Spinal cord (tissue), 10 donors: ENCODE measurements around the gene PAX2. TPM values are rescaled to one million over a fixed set of nuclear protein-coding genes. Genes with fewer than 3 reads are reported as not detected.

Experiments used
- DNase-seq, 6 donors: peaks; one replicate each; pipeline versions ENCODE4 v3.0.0 to v3.0.0-alpha.2; 2013 to 2015; ENCODE audit warnings: low spot score in 6 of 6, low read depth in 4 of 6
- H3K27ac ChIP-seq: one replicate; pipeline ENCODE4 v1.5.1; 2013; ENCODE audit warnings: low read depth, low read length, control low read depth
- H3K27me3 ChIP-seq: one replicate; pipeline ENCODE4 v1.6.1; 2013; ENCODE audit warnings: low read length; ENCODE audit not compliant: control insufficient read depth, insufficient read depth
- H3K36me3 ChIP-seq: one replicate; pipeline ENCODE4 v1.6.1; 2013; ENCODE audit warnings: low read length; ENCODE audit not compliant: control insufficient read depth, insufficient read depth
- H3K4me1 ChIP-seq: one replicate; pipeline ENCODE4 v1.6.1; 2013; ENCODE audit warnings: low read length; ENCODE audit not compliant: control insufficient read depth, insufficient read depth
- H3K4me3 ChIP-seq: one replicate; pipeline ENCODE4 v1.5.1; 2013; ENCODE audit warnings: low read depth, low read length, control low read depth
- H3K9me3 ChIP-seq: one replicate; pipeline ENCODE4 v1.6.1; 2013; ENCODE audit warnings: low read length; ENCODE audit not compliant: control insufficient read depth, insufficient read depth
- WGBS: methylation state at CpG from one replicate; pipeline ENCODE4 v1.1.5; 2013; ENCODE audit warnings: missing lambda C conversion rate; ENCODE audit not compliant: insufficient coverage; 5-methylcytosine and 5-hydroxymethylcytosine counted together
- polyA plus RNA-seq, 2 donors: library from polyadenylated mRNA; unstranded; fragments of 120-200 nt; gene quantifications; one replicate each; pipeline ENCODE4 v1.2.1, GENCODE V29; 2013; ENCODE audit not compliant: insufficient read length in 2 of 2
- total RNA-seq, 2 donors: library from RNA; depleted of rRNA in 1 of 2; stranded (reverse); fragments of 120-200 nt in 1 of 2; fragments of >200 nt in 1 of 2; gene quantifications; one replicate each; pipeline versions ENCODE4 v1.2.3 to v1.2.4, GENCODE V29; 2013 to 2014
- donor health status: healthy.

PAX2 gene
- total and polyA plus RNA-seq, 4 donors = 1.9 to 54.8 (median 29.3) TPM

- 100% methylated on average over 2 of the region's 2 CpGs for WGBS
Observed at GRCh38 chr10:100769481-100769880, 24.1 kb downstream of the PAX2 start.

DNA sequence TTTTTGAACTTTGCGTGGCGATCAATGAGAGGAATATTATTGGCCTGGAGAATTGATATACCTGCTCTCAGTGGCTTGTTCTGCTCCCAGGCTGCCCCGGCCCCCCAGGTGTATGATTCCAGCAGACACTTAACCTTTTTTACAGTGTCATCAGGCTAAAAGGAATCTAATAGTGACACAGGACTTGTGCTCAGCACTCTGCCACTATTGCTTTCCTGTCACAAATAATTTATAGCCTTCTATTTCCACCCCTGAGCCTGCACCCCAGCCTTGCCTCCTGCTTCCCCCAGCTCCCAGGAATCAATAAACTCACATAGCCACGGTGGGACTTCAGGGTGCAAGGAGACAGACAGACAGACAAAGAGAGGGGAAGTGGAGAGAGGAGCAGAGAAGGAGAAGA is 28.3 kb downstream of the PAX2 start:
- no peak overlapping the region for H3K27ac ChIP-seq
- no peaks in the 10 kb centered on the region for H3K36me3 ChIP-seq
- 92% methylated on average over 1 of the region's 4 CpGs for WGBS
- H3K9me3 ChIP-seq = no peaks in the 10 kb centered on the region
- H3K4me1 ChIP-seq = peaks cover 4% of the 10 kb centered on the region
- DNase-seq = no peak
- H3K27me3 ChIP-seq = peaks cover 6% of the 10 kb centered on the region
- H3K4me3 ChIP-seq = no peak overlapping the region

More at GRCh38 chr10:100769481-100769880, 24.1 kb downstream of the PAX2 start:
- DNase-seq = no peak
- peaks cover 6% of the 10 kb centered on the region for H3K4me1 ChIP-seq
- H3K36me3 ChIP-seq = no peaks in the 10 kb centered on the region
- H3K9me3 ChIP-seq = no peaks in the 10 kb centered on the region
- H3K27me3 ChIP-seq = peaks cover 3% of the 10 kb centered on the region
- no peak overlapping the region for H3K27ac ChIP-seq
- no peak overlapping the region for H3K4me3 ChIP-seq

DNA sequence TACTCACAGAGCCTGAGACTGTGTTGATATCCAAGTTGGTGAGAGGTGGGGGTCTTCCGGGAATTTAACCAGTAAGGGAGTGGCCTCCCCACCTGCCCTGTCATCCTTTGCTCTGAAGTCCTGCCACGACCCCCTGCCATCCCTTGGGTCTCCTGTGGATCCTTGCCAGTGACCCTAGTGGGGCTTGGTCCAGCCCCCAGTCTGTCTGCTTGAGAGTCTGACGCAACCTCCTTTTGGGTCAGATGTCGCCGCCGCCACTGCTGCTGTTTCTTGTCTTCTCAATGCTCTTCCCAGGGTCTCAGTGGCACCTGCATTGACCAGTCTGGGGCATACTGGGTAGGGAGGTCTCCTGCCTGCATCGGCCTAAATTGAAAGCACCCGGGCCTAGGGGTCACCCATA is 28.8 kb downstream of the PAX2 start:
- Histone ChIP-seq H3K9me3 (no peaks in the 10 kb centered on the region), H3K4me3 (no peak overlapping the region), H3K36me3 (no peaks in the 10 kb centered on the region), H3K4me1 (peaks cover 4% of the 10 kb centered on the region), H3K27me3 (peaks cover 6% of the 10 kb centered on the region), H3K27ac (no peak overlapping the region)
- WGBS = 83% methylated on average over 5 of the region's 8 CpGs
- no peak for DNase-seq

DNA sequence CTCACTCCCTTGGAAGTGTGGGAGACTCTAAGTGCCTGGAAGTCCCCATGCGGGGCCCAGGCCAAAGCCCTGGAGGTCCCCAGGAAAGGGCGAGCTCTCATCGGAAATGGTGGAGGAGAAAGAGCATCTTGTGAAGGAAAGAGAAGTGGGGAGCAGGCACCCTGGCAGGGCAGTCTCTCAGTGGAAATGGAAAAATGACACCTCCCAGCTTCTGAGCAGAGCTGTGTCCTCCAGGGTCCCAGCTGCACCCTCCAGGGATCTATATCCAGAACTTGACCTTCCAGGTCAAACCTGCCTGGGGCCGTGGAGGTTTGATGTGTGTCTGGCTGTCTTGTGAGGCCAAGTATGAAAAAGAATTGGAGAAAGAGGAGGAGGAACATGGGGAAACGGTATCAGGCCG is 29.5 kb downstream of the PAX2 start:
- WGBS = 93% methylated on average over 3 of the region's 6 CpGs
- Histone ChIP-seq H3K4me1 (peaks cover 7% of the 10 kb centered on the region), H3K27ac (no peak overlapping the region), H3K4me3 (no peak overlapping the region), H3K36me3 (no peaks in the 10 kb centered on the region), H3K27me3 (peaks cover 6% of the 10 kb centered on the region), H3K9me3 (no peaks in the 10 kb centered on the region)
- no peak for DNase-seq

GRCh38 chr10:100775386-100775785 is 30.0 kb downstream of the PAX2 start:
- Histone ChIP-seq H3K27me3 (peaks cover 6% of the 10 kb centered on the region), H3K36me3 (no peaks in the 10 kb centered on the region), H3K9me3 (no peaks in the 10 kb centered on the region), H3K4me3 (no peak overlapping the region), H3K27ac (no peak overlapping the region), H3K4me1 (peaks cover 7% of the 10 kb centered on the region)
- WGBS = 47% methylated on average over 4 of the region's 5 CpGs
- DNase-seq = no peak

DNA sequence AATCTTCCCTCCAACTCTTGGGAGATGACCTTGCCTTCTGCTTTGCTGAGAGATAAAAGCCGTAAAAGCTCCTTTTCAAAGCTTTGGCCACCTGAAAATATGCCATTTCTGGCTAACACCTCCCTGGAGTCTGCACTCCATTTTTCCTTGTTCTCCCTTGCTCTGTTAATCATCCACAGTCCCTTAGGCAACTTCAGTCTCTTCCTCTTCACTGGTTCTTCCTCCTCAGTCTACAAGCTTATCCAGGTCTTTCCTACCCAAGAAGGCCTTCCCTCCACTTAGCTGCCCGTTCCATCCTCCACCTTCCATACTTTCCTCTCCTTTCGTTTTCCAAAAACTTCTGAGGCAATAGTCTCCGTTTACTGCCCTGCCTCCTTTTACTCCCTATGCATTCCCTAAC is 30.5 kb downstream of the PAX2 start:
- H3K36me3 ChIP-seq = no peaks in the 10 kb centered on the region
- no peak overlapping the region for H3K27ac ChIP-seq
- WGBS = 72% methylated on average over 4 of the region's 4 CpGs
- H3K27me3 ChIP-seq = peaks cover 6% of the 10 kb centered on the region
- H3K9me3 ChIP-seq = no peaks in the 10 kb centered on the region
- DNase-seq = no peak
- no peak overlapping the region for H3K4me3 ChIP-seq
- H3K4me1 ChIP-seq = peaks cover 8% of the 10 kb centered on the region

DNA sequence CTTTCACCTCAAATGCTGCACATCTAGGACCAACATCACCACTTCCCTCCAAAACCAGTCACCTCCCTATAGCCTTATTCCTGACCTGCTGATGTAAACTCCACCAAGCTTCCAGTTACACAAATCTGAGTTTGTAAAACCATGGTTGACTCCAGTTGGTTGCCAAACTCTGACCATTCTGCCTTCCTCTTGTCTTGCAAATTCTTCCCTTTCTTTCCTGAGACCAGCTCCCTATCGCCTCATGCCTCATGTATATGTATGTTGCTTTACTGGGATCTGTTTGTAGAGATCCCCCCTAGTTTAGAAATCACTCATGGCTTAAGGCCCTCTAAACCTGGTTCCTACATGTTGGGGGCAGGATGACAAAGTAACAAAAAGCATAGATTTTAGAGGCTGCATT is 31.3 kb downstream of the PAX2 start:
- no CpG with 5 or more reads among the region's 1 CpG for WGBS
- H3K27me3 ChIP-seq = peaks cover 6% of the 10 kb centered on the region
- no peaks in the 10 kb centered on the region for H3K36me3 ChIP-seq
- H3K4me1 ChIP-seq = peaks cover 14% of the 10 kb centered on the region
- H3K9me3 ChIP-seq = no peaks in the 10 kb centered on the region
- DNase-seq = no peak
- H3K4me3 ChIP-seq = no peak overlapping the region
- no peak overlapping the region for H3K27ac ChIP-seq

- no peak overlapping the region for H3K4me3 ChIP-seq
- no peaks in the 10 kb centered on the region for H3K9me3 ChIP-seq
- peaks cover 25% of the 10 kb centered on the region for H3K4me1 ChIP-seq
- peaks cover 3% of the 10 kb centered on the region for H3K27me3 ChIP-seq
- WGBS = 88% methylated on average over 9 of the region's 9 CpGs
- H3K36me3 ChIP-seq = no peaks in the 10 kb centered on the region
- DNase-seq = no peak
- H3K27ac ChIP-seq = no peak overlapping the region
Observed at GRCh38 chr10:100779329-100779728, 33.9 kb downstream of the PAX2 start.

- H3K9me3 ChIP-seq = no peaks in the 10 kb centered on the region
- 92% methylated on average over 1 of the region's 2 CpGs for WGBS
- DNase-seq = no peak
- H3K4me3 ChIP-seq = no peak overlapping the region
- peaks cover 24% of the 10 kb centered on the region for H3K4me1 ChIP-seq
- peaks cover under 1% of the 10 kb centered on the region for H3K27me3 ChIP-seq
- no peak overlapping the region for H3K27ac ChIP-seq
- no peaks in the 10 kb centered on the region for H3K36me3 ChIP-seq
Observed at GRCh38 chr10:100780324-100780723, 34.9 kb downstream of the PAX2 start.

GRCh38 chr10:100781145-100781665 is 35.8 kb downstream of the PAX2 start:
- 58% methylated on average over 4 of the region's 11 CpGs for WGBS
- Histone ChIP-seq H3K4me3 (no peak overlapping the region), H3K4me1 (peaks cover 25% of the 10 kb centered on the region), H3K27me3 (no peaks in the 10 kb centered on the region), H3K27ac (no peak overlapping the region), H3K36me3 (no peaks in the 10 kb centered on the region), H3K9me3 (no peaks in the 10 kb centered on the region)
- no peak for DNase-seq
